HepG2 (cell line): ENCODE data around the gene BCLAF1. TPM values are rescaled to one million over a fixed set of nuclear protein-coding genes. Genes with fewer than 3 reads are reported as not detected.

ENCODE experiments used
- ARNT2 ChIP-seq: sonication (generic); formaldehyde crosslinking; IDR thresholded peaks from 2 replicates; pipeline ENCODE4 v1.8.0; 2022; ENCODE audit warnings: mild to moderate bottlenecking, low read depth, missing genetic modification reagents, moderate library complexity
- CBX1 ChIP-seq: IDR thresholded peaks from one replicate; pipeline ENCODE4 v1.6.1; 2016; ENCODE audit warnings: antibody characterized with exemption, low read depth
- DNMT3B ChIP-seq: conservative IDR thresholded peaks from 2 replicates; pipeline ENCODE4 v1.6.1; 2016; ENCODE audit warnings: missing biosample characterization, control low read depth
- EED ChIP-seq: sonication (generic); formaldehyde crosslinking; IDR thresholded peaks from 2 replicates; pipeline ENCODE4 v1.5.0; 2020; ENCODE audit warnings: mild to moderate bottlenecking, missing genetic modification reagents
- ELF1 ChIP-seq: sonication (generic); formaldehyde crosslinking; IDR thresholded peaks from 2 replicates; pipeline ENCODE4 v1.4.0; 2020; ENCODE audit warnings: missing genetic modification reagents
- HNF1A ChIP-seq, 2 experiments: sonication (generic) in 1 of 2; formaldehyde crosslinking in 1 of 2; IDR thresholded peaks; 2 replicates each; pipeline versions ENCODE4 v1.4.0 to v1.6.1; 2016 to 2020; ENCODE audit warnings: borderline replicate concordance in 1 of 2, low read depth in 1 of 2, mild to moderate bottlenecking in 1 of 2, missing genetic modification reagents in 1 of 2
- JARID2 ChIP-seq: sonication (generic); formaldehyde crosslinking; IDR thresholded peaks from 2 replicates; pipeline ENCODE4 v1.8.1; 2023; ENCODE audit warnings: missing genetic modification reagents, inconsistent platforms; ENCODE audit not compliant: insufficient replicate concordance
- NFYB ChIP-seq: sonication (generic); formaldehyde crosslinking; IDR thresholded peaks from 2 replicates; pipeline ENCODE4 v1.4.0; 2020; ENCODE audit warnings: missing genetic modification reagents
- PBX3 ChIP-seq: sonication (generic); formaldehyde crosslinking; IDR thresholded peaks from 2 replicates; pipeline ENCODE4 v1.8.1; 2023; ENCODE audit warnings: missing genetic modification reagents, inconsistent platforms, borderline replicate concordance
- RELA ChIP-seq: sonication (generic); formaldehyde crosslinking; IDR thresholded peaks from 2 replicates; pipeline ENCODE4 v1.4.0; 2020; ENCODE audit warnings: missing genetic modification reagents
- SMYD3 ChIP-seq: sonication (generic); formaldehyde crosslinking; IDR thresholded peaks from 2 replicates; pipeline ENCODE4 v1.8.1; 2023; ENCODE audit warnings: mild to moderate bottlenecking, missing genetic modification reagents
- ZBTB46 ChIP-seq: sonication (generic); formaldehyde crosslinking; IDR thresholded peaks from 2 replicates; pipeline ENCODE4 v1.4.0; 2020; ENCODE audit warnings: mild to moderate bottlenecking, missing genetic modification reagents, borderline replicate concordance
- ZNF281 ChIP-seq: sonication (generic); formaldehyde crosslinking; IDR thresholded peaks from 2 replicates; pipeline ENCODE4 v1.4.0; 2020; ENCODE audit warnings: missing genetic modification reagents, borderline replicate concordance
- ZNF296 ChIP-seq: sonication (generic); formaldehyde crosslinking; conservative IDR thresholded peaks from 2 replicates; pipeline ENCODE4 v1.5.0; 2020; ENCODE audit warnings: mild to moderate bottlenecking, missing genetic modification reagents
- ZNF354B ChIP-seq: sonication (generic); formaldehyde crosslinking; IDR thresholded peaks from 2 replicates; pipeline ENCODE4 v1.8.0; 2022; ENCODE audit warnings: mild to moderate bottlenecking, missing genetic modification reagents
- ZNF414 ChIP-seq: sonication (generic); formaldehyde crosslinking; IDR thresholded peaks from 2 replicates; pipeline ENCODE4 v1.5.0; 2020; ENCODE audit warnings: missing genetic modification reagents
- ZNF788 ChIP-seq: sonication (generic); formaldehyde crosslinking; IDR thresholded peaks from 2 replicates; pipeline ENCODE4 v1.5.0; 2020; ENCODE audit warnings: mild to moderate bottlenecking, missing genetic modification reagents, borderline replicate concordance
- polyA plus RNA-seq, 8 experiments: library from polyadenylated mRNA; depleted of rRNA in 3 of 8; stranded (reverse) in 7 of 8; unstranded in 1 of 8; fragments of >200 nt; fragmentation: Illumina TruSeq in 4 of 8; extraction: Trizol in 4 of 8; gene quantifications; 2 replicates each; pipeline versions ENCODE4 v1.2.1 to v1.2.3, GENCODE V29; 2011 to 2016; ENCODE audit warnings: low read depth in 4 of 8, missing spikeins in 1 of 8, mixed read lengths in 1 of 8; ENCODE audit not compliant: insufficient read depth in 1 of 8
- total RNA-seq, 5 experiments: library from RNA; depleted of rRNA; stranded (reverse); fragments of >200 nt; fragmentation: Illumina TruSeq; extraction: Trizol; gene quantifications; 2 replicates each; pipeline ENCODE4 v1.2.3, GENCODE V29; 2016; ENCODE audit warnings: low read depth in 1 of 5

BCLAF1 gene
- total and polyA plus RNA-seq, 2 of the 13 experiments (the other 11 are each of a cell fraction or from before 2014, with no cell fraction given), result 55.3 to 292 TPM

GRCh38 chr6:136249811-136250685 lies 39.6 kb downstream of the BCLAF1 start, which contains the start of gene MTFR2 (continued):
- TF ChIP-seq ZNF281 (CRISPR knock-in tag) (peak; percentile 16; the same call in 1 of the 2 replicates), NFYB (CRISPR knock-in tag) (peak; percentile 100), EED (CRISPR knock-in tag) (no peak; the same call in 1 of the 2 replicates), ARNT2 (CRISPR knock-in tag) (peak; percentile 98), ELF1 (CRISPR knock-in tag) (peak; percentile 100), ZNF414 (CRISPR knock-in tag) (no peak), ZNF354B (0 out of 2 replicates have a peak, but pooled peaks have one; percentile 81), RELA (CRISPR knock-in tag) (no peak), CBX1 (peak; percentile 78), PBX3 (no peak), ZNF788 (peak; percentile 90; the same call in 1 of the 2 replicates), DNMT3B (no peak), JARID2 (CRISPR knock-in tag) (peak; percentile 83), ZNF296 (no peak), HNF1A (IDR thresholded peaks at IDR 0.05; ENCODE audit: low read depth) (no peak), HNF1A (CRISPR knock-in tag; IDR thresholded peaks at IDR 0.05; ENCODE audit: borderline replicate concordance) (no peak; the same call in 1 of the 2 replicates), SMYD3 (CRISPR knock-in tag) (peak; percentile 93; the same call in 1 of the 2 replicates), ZBTB46 (CRISPR knock-in tag) (no peak; the same call in 1 of the 2 replicates)
